HG02973 (cell line): ENCODE data around the gene HECTD2.
"Not testable (repeated sequence)": the region's sequence is repeated elsewhere in the genome, so short reads cannot be mapped to it uniquely, and the experiment has no call there.

ENCODE experiments used
- ATAC-seq: cut with Tn5 transposase; IDR thresholded peaks from one replicate; pipeline ENCODE4 v1.9.1; 2021; ENCODE audit warnings: moderate library complexity; ENCODE audit not compliant: unreplicated experiment

The HECTD2 gene

GRCh38 chr10:91409869-91410637 is at the start of gene HECTD2:
Gene HECTD2, plus strand, starts transcription at chr10:91410344. Its CDS starts 95 bp downstream, at chr10:91410439.
- peak; percentile 92 for ATAC-seq

- ATAC-seq = no peak
Measured at GRCh38 chr10:91360461-91360860, 49.7 kb upstream of the HECTD2 start.

- not testable (repeated sequence) for ATAC-seq
Measured at GRCh38 chr10:91365519-91365918, 44.6 kb upstream of the HECTD2 start.

- no peak for ATAC-seq
Measured at GRCh38 chr10:91366704-91367103, 43.4 kb upstream of the HECTD2 start.

GRCh38 chr10:91367127-91367531 is 43.0 kb upstream of the HECTD2 start:
- no peak for ATAC-seq

GRCh38 chr10:91367558-91367957 is 42.6 kb upstream of the HECTD2 start:
- ATAC-seq = no peak

- ATAC-seq = not testable (repeated sequence)
Measured at GRCh38 chr10:91369978-91370589, 40.1 kb upstream of the HECTD2 start.

GRCh38 chr10:91374052-91374451 is 36.1 kb upstream of the HECTD2 start:
- no peak for ATAC-seq

- no peak for ATAC-seq
Measured at GRCh38 chr10:91378061-91378460, 32.1 kb upstream of the HECTD2 start.

- no peak for ATAC-seq
Measured at GRCh38 chr10:91380873-91381256, 29.3 kb upstream of the HECTD2 start.

GRCh38 chr10:91381257-91381891 is 28.8 kb upstream of the HECTD2 start:
- no peak for ATAC-seq

GRCh38 chr10:91385306-91386085 is 24.6 kb upstream of the HECTD2 start:
- ATAC-seq = no peak

- ATAC-seq = peak; percentile 92
Measured at GRCh38 chr10:91389636-91390512, 20.3 kb upstream of the HECTD2 start.

GRCh38 chr10:91390513-91390825 is 19.7 kb upstream of the HECTD2 start:
- not testable (repeated sequence) for ATAC-seq

GRCh38 chr10:91391920-91392319 is 18.2 kb upstream of the HECTD2 start:
- no peak for ATAC-seq

GRCh38 chr10:91406322-91406721 is 3.8 kb upstream of the HECTD2 start:
- no peak for ATAC-seq

- peak; percentile 29 for ATAC-seq
Measured at GRCh38 chr10:91409069-91409868, 875 bp upstream of the HECTD2 start.

GRCh38 chr10:91410638-91411371 is 661 bp downstream of the HECTD2 start:
- ATAC-seq = no peak

GRCh38 chr10:91411621-91412020 is 1.5 kb downstream of the HECTD2 start:
- no peak for ATAC-seq
